ENCODE data around the gene RPAP3. TPM values are rescaled to one million over a fixed set of nuclear protein-coding genes. Genes with fewer than 3 reads are reported as not detected.

The RPAP3 gene
- total RNA-seq, 1 experiment from 2014 or later: 48.9 TPM

- Histone ChIP-seq H3K14ac (ENCODE audit: insufficient read depth, low read length) (no peak overlapping the region), H2BK12ac (ENCODE audit: insufficient read length, low read depth, low read length) (no peak overlapping the region), H3T11ph (ENCODE audit: low read length) (no peak overlapping the region), H2BK15ac (ENCODE audit: low read depth, low read length) (no peak overlapping the region), H3K27me3 (ENCODE audit: insufficient read depth, low read length) (peaks cover 3% of the 10 kb centered on the region; the same call in 1 of the 2 replicates), H4K20me1 (ENCODE audit: control insufficient read depth, insufficient read depth, insufficient read length) (no peaks in the 10 kb centered on the region), H3K23ac (ENCODE audit: insufficient read length, low read depth, low read length) (no peak overlapping the region), H3K79me2 (ENCODE audit: insufficient read depth, low read length) (no peaks in the 10 kb centered on the region), H2BK20ac (ENCODE audit: low read depth, low read length, poor library complexity, severe bottlenecking) (no peak overlapping the region), H3K56ac (ENCODE audit: insufficient read length, low read depth, low read length) (no peak overlapping the region), H3K79me1 (ENCODE audit: insufficient read depth, low read depth, low read length, poor library complexity, severe bottlenecking) (no peaks in the 10 kb centered on the region), H3K4ac (ENCODE audit: low read depth, low read length) (no peak overlapping the region), H3K18ac (ENCODE audit: insufficient read length, low read depth, low read length) (no peak overlapping the region), H3K4me2 (ENCODE audit: insufficient read depth, insufficient read length, low read length) (no peak overlapping the region), H2AFZ (ENCODE audit: low read length) (no peak overlapping the region), H3K23me2 (ENCODE audit: insufficient read length, low read depth, low read length, poor library complexity, severe bottlenecking) (no peaks in the 10 kb centered on the region), H2AK5ac (ENCODE audit: insufficient read length, low read length) (no peak overlapping the region), H3K9me3 (ENCODE audit: control insufficient read depth, low read depth, low read length) (no peaks in the 10 kb centered on the region), H4K8ac (replicated peaks; ENCODE audit: insufficient read length, low read depth, low read length) (no peak overlapping the region), H2BK120ac (ENCODE audit: low read depth, low read length, poor library complexity, severe bottlenecking) (no peak overlapping the region), H4K91ac (ENCODE audit: insufficient read length, low read depth, low read length) (no peak overlapping the region), H3K9ac (ENCODE audit: extremely low read depth, insufficient read length, low read length) (no peak overlapping the region), H4K5ac (ENCODE audit: insufficient read length, low read depth, low read length) (no peak overlapping the region), H3K27ac (ENCODE audit: insufficient read length, low read depth, low read length) (no peak overlapping the region), H3K4me1 (ENCODE audit: insufficient read depth, low read length) (no peaks in the 10 kb centered on the region), H2BK5ac (ENCODE audit: insufficient read length, low read length) (no peak overlapping the region)
- H3K27ac Mint-ChIP-seq: no peak overlapping the region
- no peak for DNase-seq
- WGBS (ENCODE audit: extremely low coverage, insufficient read length, low lambda C conversion rate): no CpG with 5 or more reads among the region's 5 CpGs
- H3K4me1 Mint-ChIP-seq: peaks cover 26 to 28% of the 10 kb centered on the region in 2 experiments
- no peak overlapping the region for H3K4me3 Mint-ChIP-seq
- H3K27me3 Mint-ChIP-seq (ENCODE audit: low read depth): peaks cover 42% of the 10 kb centered on the region
- H3K9me3 Mint-ChIP-seq: no peaks in the 10 kb centered on the region
- no peak for TF ChIP-seq CTCF (conservative IDR thresholded peaks at IDR 0.05)
- no peaks in the 10 kb centered on the region; a peak in 1 of 7 replicates for H3K36me3 Mint-ChIP-seq (ENCODE audit: insufficient read depth in 1 of 3, low read depth in 3 of 3)
Observed at GRCh38 chr12:47714826-47715386, 9.1 kb upstream of the RPAP3 start.

Data from H9 (cell line).